Vagina (tissue), 2 donors: ENCODE measurements around the gene ZNRF1. TPM values are rescaled to one million over a fixed set of nuclear protein-coding genes. Genes with fewer than 3 reads are reported as not detected.

Source experiments
- DNase-seq, 2 donors: peaks; one replicate each; pipeline ENCODE4 v3.0.0-alpha.2; 2017; ENCODE audit errors: extremely low spot score in 2 of 2
- H3K27ac ChIP-seq: fragments of 200-600 bp; sonication (generic); one replicate; pipeline ENCODE4 v1.5.1; 2019
- H3K27me3 ChIP-seq: fragments of 200-600 bp; sonication (generic); one replicate; pipeline ENCODE4 v1.5.1; 2019
- H3K36me3 ChIP-seq, 2 donors: fragments of 200-600 bp; sonication (generic); one replicate each; pipeline ENCODE4 v1.5.1; 2017 to 2019
- H3K4me1 ChIP-seq: fragments of 200-600 bp; sonication (generic); one replicate; pipeline ENCODE4 v1.5.1; 2019
- H3K4me3 ChIP-seq, 2 donors: fragments of 200-600 bp; sonication (generic); 1 replicate in 1 of 2; 2 replicates in 1 of 2; pipeline ENCODE4 v1.5.1; 2016 to 2019
- H3K9me3 ChIP-seq: fragments of 200-600 bp; sonication (generic); one replicate; pipeline ENCODE4 v1.5.1; 2019
- POLR2A ChIP-seq, 2 donors: fragments of 450-650 bp; IDR thresholded peaks; one replicate each; pipeline ENCODE4 v1.6.1; 2017; ENCODE audit warnings: antibody characterized with exemption in 2 of 2, mild to moderate bottlenecking in 2 of 2, moderate library complexity in 2 of 2
- POLR2AphosphoS5 ChIP-seq, 2 donors: sonication (generic); formaldehyde crosslinking; IDR thresholded peaks; one replicate each; pipeline ENCODE4 v1.9.0; 2017; ENCODE audit warnings: antibody characterized with exemption in 2 of 2, mild to moderate bottlenecking in 2 of 2, low read depth in 1 of 2; ENCODE audit not compliant: insufficient read depth in 1 of 2
- intact Hi-C: fragments of 100-400 bp; cut with DNase I; formaldehyde crosslinking; loops from one replicate; pipeline ENCODE4 v1.15.1; 2023
- total RNA-seq: library from RNA; depleted of rRNA; stranded (reverse); fragments of >200 nt; gene quantifications from one replicate; pipeline ENCODE4 v1.2.3, GENCODE V29; 2016
- TF ChIP-seq, protein P1 (sequence below), 3 experiments: fragments of 450-650 bp in 2 of 3; fragments of 200-600 bp in 1 of 3; sonication (generic) in 1 of 3; IDR thresholded peaks; one replicate each; pipeline ENCODE4 v1.5.1; 2017 to 2019; ENCODE audit warnings: antibody characterized with exemption in 3 of 3, mild to moderate bottlenecking in 2 of 3, moderate library complexity in 2 of 3

Gene ZNRF1
- total RNA-seq, 1 donor from 2014 or later: 20.1 TPM

- no peak overlapping the region for H3K27ac ChIP-seq
- H3K4me3 ChIP-seq: no peak overlapping the region
- intact Hi-C loops: no loop called here
- H3K4me1 ChIP-seq: peaks cover 13% of the 10 kb centered on the region
- DNase-seq: no peak
- H3K27me3 ChIP-seq: no peaks in the 10 kb centered on the region
- H3K9me3 ChIP-seq: no peaks in the 10 kb centered on the region
- H3K36me3 ChIP-seq: no peaks in the 10 kb centered on the region
- TF ChIP-seq, protein P1, sequence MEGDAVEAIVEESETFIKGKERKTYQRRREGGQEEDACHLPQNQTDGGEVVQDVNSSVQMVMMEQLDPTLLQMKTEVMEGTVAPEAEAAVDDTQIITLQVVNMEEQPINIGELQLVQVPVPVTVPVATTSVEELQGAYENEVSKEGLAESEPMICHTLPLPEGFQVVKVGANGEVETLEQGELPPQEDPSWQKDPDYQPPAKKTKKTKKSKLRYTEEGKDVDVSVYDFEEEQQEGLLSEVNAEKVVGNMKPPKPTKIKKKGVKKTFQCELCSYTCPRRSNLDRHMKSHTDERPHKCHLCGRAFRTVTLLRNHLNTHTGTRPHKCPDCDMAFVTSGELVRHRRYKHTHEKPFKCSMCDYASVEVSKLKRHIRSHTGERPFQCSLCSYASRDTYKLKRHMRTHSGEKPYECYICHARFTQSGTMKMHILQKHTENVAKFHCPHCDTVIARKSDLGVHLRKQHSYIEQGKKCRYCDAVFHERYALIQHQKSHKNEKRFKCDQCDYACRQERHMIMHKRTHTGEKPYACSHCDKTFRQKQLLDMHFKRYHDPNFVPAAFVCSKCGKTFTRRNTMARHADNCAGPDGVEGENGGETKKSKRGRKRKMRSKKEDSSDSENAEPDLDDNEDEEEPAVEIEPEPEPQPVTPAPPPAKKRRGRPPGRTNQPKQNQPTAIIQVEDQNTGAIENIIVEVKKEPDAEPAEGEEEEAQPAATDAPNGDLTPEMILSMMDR (IDR thresholded peaks at IDR 0.05): no peak
Observed at GRCh38 chr16:75078886-75079285, 80.1 kb downstream of the ZNRF1 start.

- Histone ChIP-seq H3K4me3 (no peak overlapping the region), H3K27ac (no peak overlapping the region), H3K27me3 (no peaks in the 10 kb centered on the region), H3K4me1 (peaks cover 9% of the 10 kb centered on the region), H3K9me3 (no peaks in the 10 kb centered on the region), H3K36me3 (no peaks in the 10 kb centered on the region)
- TF ChIP-seq POLR2AphosphoS5 (IDR thresholded peaks at IDR 0.05; ENCODE audit: insufficient read depth in 1 of 2, low read depth in 1 of 2): no peak
- no peak for TF ChIP-seq POLR2A (IDR thresholded peaks at IDR 0.05)
- TF ChIP-seq, protein P1 (IDR thresholded peaks at IDR 0.05): no peak
- intact Hi-C loops: no loop called here
- DNase-seq: no peak
Observed at GRCh38 chr16:75079346-75079926, 80.6 kb downstream of the ZNRF1 start.

DNA sequence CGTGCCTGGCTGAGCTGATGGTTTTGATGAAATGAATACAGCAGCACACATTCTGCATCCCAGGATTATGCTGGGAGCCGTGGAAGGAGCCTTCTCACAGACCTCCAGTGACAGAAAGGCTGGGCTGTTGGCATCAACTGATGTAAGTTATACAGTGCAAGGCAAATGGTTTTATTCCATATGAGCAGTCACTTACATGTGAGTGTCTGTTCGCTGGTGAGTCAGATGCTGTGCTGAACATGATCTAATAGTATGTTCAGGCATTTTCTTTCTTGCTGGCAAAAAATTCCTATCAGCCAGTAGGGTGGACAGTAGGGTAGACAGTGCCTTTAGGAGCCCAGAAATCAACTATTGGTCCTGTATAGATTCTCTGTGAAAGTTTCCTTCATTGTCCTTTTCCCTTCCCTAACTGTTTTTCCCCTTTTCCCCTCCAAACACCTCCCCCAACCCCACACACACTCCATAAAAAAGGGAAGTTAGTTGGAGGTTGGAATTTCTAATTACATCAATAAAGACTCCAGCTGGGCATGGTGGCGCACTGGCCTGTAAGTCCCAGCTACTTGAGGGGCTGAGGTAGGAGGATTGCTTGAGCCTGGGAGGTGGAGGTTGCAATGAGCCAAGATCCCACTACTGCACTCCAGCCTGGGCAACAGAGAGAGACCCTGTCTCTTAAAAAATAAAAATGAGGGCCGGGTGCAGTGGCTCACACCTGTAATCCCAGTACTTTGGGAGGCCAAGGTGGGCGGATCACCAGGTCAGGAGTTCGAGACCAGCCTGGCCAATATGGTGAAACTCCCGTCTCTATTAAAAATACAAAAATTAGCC is 81.6 kb downstream of the ZNRF1 start:
- TF ChIP-seq POLR2AphosphoS5 (IDR thresholded peaks at IDR 0.05; ENCODE audit: insufficient read depth in 1 of 2, low read depth in 1 of 2): no peak
- TF ChIP-seq, protein P1 (IDR thresholded peaks at IDR 0.05): no peak
- no peak for TF ChIP-seq POLR2A (IDR thresholded peaks at IDR 0.05)
- no peak for DNase-seq
- Histone ChIP-seq H3K27me3 (no peaks in the 10 kb centered on the region), H3K4me3 (no peak overlapping the region), H3K4me1 (peaks cover 17% of the 10 kb centered on the region), H3K27ac (no peak overlapping the region), H3K9me3 (no peaks in the 10 kb centered on the region), H3K36me3 (no peaks in the 10 kb centered on the region)
- intact Hi-C loops: no loop called here

DNA sequence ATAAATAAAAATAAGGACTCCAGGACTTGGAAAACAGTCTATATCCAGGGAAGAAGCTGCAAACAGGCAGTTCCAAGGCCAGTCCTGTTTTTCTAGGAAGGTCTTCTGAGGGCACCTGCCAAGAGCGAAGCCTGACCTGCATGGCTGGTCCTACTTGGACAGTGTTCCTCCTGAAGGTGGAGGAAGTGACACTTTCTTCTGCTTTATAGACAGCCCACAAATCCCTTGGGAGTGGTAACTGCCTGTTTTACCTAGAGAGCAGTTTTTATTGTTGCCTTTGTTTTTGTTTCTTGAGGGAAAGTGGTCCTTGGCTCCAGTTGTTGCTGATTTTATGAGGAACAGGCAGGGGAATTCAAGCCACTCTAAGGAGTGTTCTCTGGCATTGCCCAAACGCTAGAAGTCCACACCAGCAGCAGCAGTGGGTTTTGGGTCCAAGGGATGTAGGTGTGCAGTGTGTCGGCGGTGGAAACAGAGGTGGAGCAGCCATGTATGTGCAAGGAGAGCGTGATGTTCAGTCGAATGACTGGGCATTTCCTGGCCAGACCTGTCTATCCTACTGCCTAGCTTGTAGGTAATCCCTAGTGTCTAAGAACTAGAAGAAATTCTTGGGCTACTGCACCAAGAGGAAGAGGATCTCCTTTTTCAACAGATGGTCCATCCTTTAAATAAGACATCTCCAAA is 82.5 kb downstream of the ZNRF1 start:
- no peak for DNase-seq
- Histone ChIP-seq H3K27me3 (no peaks in the 10 kb centered on the region), H3K9me3 (no peaks in the 10 kb centered on the region), H3K4me1 (peaks cover 17% of the 10 kb centered on the region), H3K36me3 (no peaks in the 10 kb centered on the region), H3K4me3 (no peak overlapping the region), H3K27ac (no peak overlapping the region)
- TF ChIP-seq POLR2AphosphoS5 (IDR thresholded peaks at IDR 0.05; ENCODE audit: insufficient read depth in 1 of 2, low read depth in 1 of 2): no peak
- TF ChIP-seq POLR2A (IDR thresholded peaks at IDR 0.05): no peak
- TF ChIP-seq, protein P1 (IDR thresholded peaks at IDR 0.05): no peak
- intact Hi-C loops: no loop called here
